Limb (tissue), 2 donors: ENCODE results near the gene JARID2.

Source experiments
- DNase-seq, 2 donors: peaks; one replicate each; pipeline ENCODE4 v3.0.0-alpha.2; 2016; ENCODE audit errors: extremely low spot score in 2 of 2

The JARID2 gene

GRCh38 chr6:15398633-15399275 lies 152.9 kb downstream of the JARID2 start:
- DNase-seq = no peak

GRCh38 chr6:15399641-15400470 lies 154.0 kb downstream of the JARID2 start:
- DNase-seq = peak; percentile 77 to 83

GRCh38 chr6:15400572-15401004 lies 154.7 kb downstream of the JARID2 start:
- DNase-seq = peak; percentile 62 to 81

GRCh38 chr6:15401120-15401519 lies 155.3 kb downstream of the JARID2 start:
- no peak for DNase-seq

GRCh38 chr6:15401769-15402250 lies 155.9 kb downstream of the JARID2 start:
- no peak for DNase-seq

- no peak for DNase-seq
Measured at GRCh38 chr6:15402406-15403045, 156.7 kb downstream of the JARID2 start.

- DNase-seq = no peak
Measured at GRCh38 chr6:15403094-15403755, 157.4 kb downstream of the JARID2 start.

GRCh38 chr6:15404685-15404980 lies 158.8 kb downstream of the JARID2 start:
- DNase-seq = no peak

- no peak for DNase-seq
Measured at GRCh38 chr6:15405129-15406068, 159.5 kb downstream of the JARID2 start.

GRCh38 chr6:15406452-15406851 lies 160.6 kb downstream of the JARID2 start:
- no peak for DNase-seq

- no peak for DNase-seq
Measured at GRCh38 chr6:15408008-15408407, 162.1 kb downstream of the JARID2 start.

- DNase-seq = no peak
Measured at GRCh38 chr6:15408758-15409157, 162.9 kb downstream of the JARID2 start.

GRCh38 chr6:15409301-15410125 lies 163.6 kb downstream of the JARID2 start:
- DNase-seq = no peak

- DNase-seq = no peak
Measured at GRCh38 chr6:15410126-15410391, 164.2 kb downstream of the JARID2 start.

GRCh38 chr6:15410752-15411151 lies 164.9 kb downstream of the JARID2 start:
- no peak for DNase-seq

GRCh38 chr6:15411766-15412165 lies 165.9 kb downstream of the JARID2 start:
- no peak for DNase-seq

GRCh38 chr6:15412767-15413166 lies 166.9 kb downstream of the JARID2 start:
- no peak for DNase-seq

- no peak for DNase-seq
Measured at GRCh38 chr6:15413466-15414234, 167.8 kb downstream of the JARID2 start.

GRCh38 chr6:15414235-15414612 lies 168.4 kb downstream of the JARID2 start:
- no peak for DNase-seq
